HEK293T (cell line): ENCODE results near the gene CCND1.

ENCODE experiments used
- CTCF ChIA-PET: fragments of 350-600 bp; formaldehyde crosslinking; extraction: SDS; loops from one replicate; lab custom pipeline; 2021; ENCODE audit warnings: antibody characterized with exemption, inconsistent platforms; lab: Yijun Ruan, JAX
- POLR2A ChIA-PET: fragments of 350-600 bp; formaldehyde crosslinking; extraction: SDS; loops from one replicate; lab custom pipeline; 2020; ENCODE audit warnings: antibody characterized with exemption, inconsistent platforms; lab: Yijun Ruan, JAX
- DNase-seq: peaks from one replicate; pipeline ENCODE4 v3.0.0; 2012; ENCODE audit warnings: mixed read lengths; ENCODE audit errors: extremely low spot score
- ARNT ChIP-seq: fragments of 450-650 bp; IDR thresholded peaks from 2 replicates; pipeline ENCODE4 v1.6.1; 2017; ENCODE audit warnings: mild to moderate bottlenecking
- BHLHE40 ChIP-seq: fragments of 450-650 bp; IDR thresholded peaks from 2 replicates; pipeline ENCODE4 v1.6.1; 2016; ENCODE audit warnings: mild to moderate bottlenecking, moderate library complexity, borderline replicate concordance
- CTBP1 ChIP-seq: fragments of 450-650 bp; IDR thresholded peaks from 2 replicates; pipeline ENCODE4 v1.6.1; 2016; ENCODE audit warnings: borderline replicate concordance
- ELF4 ChIP-seq: fragments of 450-650 bp; IDR thresholded peaks from 2 replicates; pipeline ENCODE4 v1.6.1; 2017; ENCODE audit warnings: antibody characterized with exemption
- FOXA1 ChIP-seq: fragments of 450-650 bp; IDR thresholded peaks from 2 replicates; pipeline ENCODE4 v1.6.1; 2016; ENCODE audit warnings: mild to moderate bottlenecking
- FOXK2 ChIP-seq: fragments of 450-650 bp; IDR thresholded peaks from 2 replicates; pipeline ENCODE4 v1.6.1; 2016; ENCODE audit warnings: mild to moderate bottlenecking
- FOXM1 ChIP-seq: fragments of 450-650 bp; IDR thresholded peaks from 2 replicates; pipeline ENCODE4 v1.6.1; 2017; ENCODE audit warnings: mild to moderate bottlenecking, borderline replicate concordance
- HDGF ChIP-seq: fragments of 450-650 bp; IDR thresholded peaks from 2 replicates; pipeline ENCODE4 v1.6.1; 2017; ENCODE audit warnings: antibody characterized with exemption, borderline replicate concordance
- L3MBTL2 ChIP-seq: fragments of 450-650 bp; conservative IDR thresholded peaks from 2 replicates; pipeline ENCODE4 v1.6.1; 2016; ENCODE audit warnings: mild to moderate bottlenecking
- LEF1 ChIP-seq: fragments of 450-650 bp; IDR thresholded peaks from 2 replicates; pipeline ENCODE4 v1.6.1; 2017; ENCODE audit warnings: mild to moderate bottlenecking, borderline replicate concordance
- NFRKB ChIP-seq: fragments of 450-650 bp; IDR thresholded peaks from 2 replicates; pipeline ENCODE4 v1.6.1; 2016; ENCODE audit warnings: mild to moderate bottlenecking, moderate library complexity
- SP1 ChIP-seq: fragments of 450-650 bp; IDR thresholded peaks from 2 replicates; pipeline ENCODE4 v1.6.1; 2017
- SUZ12 ChIP-seq: fragments of 450-650 bp; IDR thresholded peaks from 2 replicates; pipeline ENCODE4 v1.6.1; 2016; ENCODE audit warnings: mild to moderate bottlenecking
- TARDBP ChIP-seq: fragments of 450-650 bp; IDR thresholded peaks from 2 replicates; pipeline ENCODE4 v1.6.1; 2016
- ZNF384 ChIP-seq: fragments of 450-650 bp; IDR thresholded peaks from 2 replicates; pipeline ENCODE4 v1.6.1; 2016
- TF ChIP-seq, protein P1 (sequence below): fragments of 450-650 bp; IDR thresholded peaks from 2 replicates; pipeline ENCODE4 v1.6.1; 2016

The CCND1 gene

DNA sequence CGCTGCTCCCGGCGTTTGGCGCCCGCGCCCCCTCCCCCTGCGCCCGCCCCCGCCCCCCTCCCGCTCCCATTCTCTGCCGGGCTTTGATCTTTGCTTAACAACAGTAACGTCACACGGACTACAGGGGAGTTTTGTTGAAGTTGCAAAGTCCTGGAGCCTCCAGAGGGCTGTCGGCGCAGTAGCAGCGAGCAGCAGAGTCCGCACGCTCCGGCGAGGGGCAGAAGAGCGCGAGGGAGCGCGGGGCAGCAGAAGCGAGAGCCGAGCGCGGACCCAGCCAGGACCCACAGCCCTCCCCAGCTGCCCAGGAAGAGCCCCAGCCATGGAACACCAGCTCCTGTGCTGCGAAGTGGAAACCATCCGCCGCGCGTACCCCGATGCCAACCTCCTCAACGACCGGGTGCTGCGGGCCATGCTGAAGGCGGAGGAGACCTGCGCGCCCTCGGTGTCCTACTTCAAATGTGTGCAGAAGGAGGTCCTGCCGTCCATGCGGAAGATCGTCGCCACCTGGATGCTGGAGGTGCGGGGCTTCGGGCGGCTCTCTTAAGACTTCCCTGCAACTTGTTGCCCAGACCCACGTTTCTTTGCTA is at the start of gene CCND1:
Gene CCND1, plus strand, starts transcription at position 162 of the 587 bp plus-strand sequence. Its CDS starts 158 bp downstream, at position 320.
- POLR2A ChIA-PET: interaction anchor here (1.4 kb wide), 1 partner anchor 12 kb away, joined by 3 read pairs; no protein-coding TSS in a partner anchor
- DNase-seq: peak; percentile 79
- CTCF ChIA-PET: interaction anchor here (0.6 kb wide), 1 partner anchor 539 kb away, joined by 4 read pairs; no protein-coding TSS in a partner anchor
- no peak for TF ChIP-seq TARDBP
- TF ChIP-seq ARNT: no peak
- TF ChIP-seq FOXM1: no peak
- TF ChIP-seq ELF4: no peak; the same call in 1 of the 2 replicates
- TF ChIP-seq, protein P1, sequence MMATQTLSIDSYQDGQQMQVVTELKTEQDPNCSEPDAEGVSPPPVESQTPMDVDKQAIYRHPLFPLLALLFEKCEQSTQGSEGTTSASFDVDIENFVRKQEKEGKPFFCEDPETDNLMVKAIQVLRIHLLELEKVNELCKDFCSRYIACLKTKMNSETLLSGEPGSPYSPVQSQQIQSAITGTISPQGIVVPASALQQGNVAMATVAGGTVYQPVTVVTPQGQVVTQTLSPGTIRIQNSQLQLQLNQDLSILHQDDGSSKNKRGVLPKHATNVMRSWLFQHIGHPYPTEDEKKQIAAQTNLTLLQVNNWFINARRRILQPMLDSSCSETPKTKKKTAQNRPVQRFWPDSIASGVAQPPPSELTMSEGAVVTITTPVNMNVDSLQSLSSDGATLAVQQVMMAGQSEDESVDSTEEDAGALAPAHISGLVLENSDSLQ: no peak
- peak; percentile 55; the same call in 1 of the 2 replicates for TF ChIP-seq L3MBTL2
- no peak for TF ChIP-seq CTBP1
- TF ChIP-seq ZNF384: no peak
- TF ChIP-seq HDGF: no peak

DNA sequence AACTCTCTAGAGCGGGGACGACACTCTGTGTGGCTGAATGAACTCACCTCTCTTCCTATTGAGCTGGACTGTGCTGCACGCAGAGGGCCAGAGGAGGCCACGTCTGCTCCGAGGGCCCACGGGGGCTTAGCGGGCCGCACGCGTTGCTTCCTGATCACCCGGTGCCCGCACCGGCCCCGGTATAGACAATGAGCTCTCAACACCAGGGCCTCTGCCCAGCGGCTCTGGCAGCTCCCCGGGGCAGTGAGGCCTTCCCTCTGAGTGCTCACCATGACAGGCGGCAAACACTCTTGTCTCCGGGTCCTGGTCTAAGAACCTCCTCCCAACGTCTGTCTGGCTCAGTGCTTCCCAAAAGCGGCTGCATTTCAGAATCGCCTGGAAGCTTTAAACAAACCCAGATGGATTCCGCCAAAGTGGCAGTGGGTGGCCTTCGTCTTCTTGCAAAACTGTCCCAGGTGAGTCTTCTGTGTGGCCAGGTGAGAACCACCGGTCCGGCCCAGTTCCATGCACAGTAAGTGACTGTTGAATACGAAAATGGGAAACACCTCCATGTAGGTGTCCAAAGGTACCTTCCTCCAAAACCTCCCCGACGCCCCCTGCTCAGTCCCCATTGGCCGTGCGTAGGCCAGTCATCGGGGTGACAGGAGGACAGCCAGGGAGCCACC is 47.8 kb upstream of the CCND1 start:
- POLR2A ChIA-PET: no interaction called here

DNA sequence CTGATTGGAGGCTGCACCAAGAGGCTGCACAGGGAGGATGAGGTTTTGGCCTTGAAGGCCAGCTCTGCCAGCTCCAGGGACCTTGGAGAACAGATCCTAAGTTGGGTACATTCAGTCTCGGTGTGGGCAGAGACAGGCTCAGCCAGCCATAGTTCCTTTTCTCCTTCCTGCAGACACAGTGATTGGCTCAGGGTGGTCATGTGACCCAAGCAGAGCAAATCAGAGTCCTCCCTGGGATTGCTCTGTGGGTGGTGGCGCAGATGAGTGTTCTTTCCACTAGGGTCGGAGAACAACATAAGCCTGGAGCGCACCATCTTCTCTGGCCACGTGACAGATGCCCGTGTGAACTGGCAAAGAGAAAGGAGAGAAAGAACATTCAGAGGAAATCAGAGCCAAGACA is 47.1 kb upstream of the CCND1 start:
- ChIA-PET POLR2A (no interaction called here), CTCF (no interaction called here)
- no peak for DNase-seq
- TF ChIP-seq SP1: no peak
- no peak for TF ChIP-seq SUZ12
- TF ChIP-seq NFRKB: no peak
- TF ChIP-seq ARNT: no peak
- no peak for TF ChIP-seq FOXA1
- no peak for TF ChIP-seq FOXK2
- no peak for TF ChIP-seq CTBP1
- TF ChIP-seq LEF1: no peak
- TF ChIP-seq L3MBTL2: no peak
- no peak for TF ChIP-seq ELF4
- TF ChIP-seq ZNF384: no peak
- no peak for TF ChIP-seq FOXM1
- no peak for TF ChIP-seq HDGF
- TF ChIP-seq TARDBP: no peak
- TF ChIP-seq BHLHE40: no peak

More for the DNA sequence above, 47.8 kb upstream of the CCND1 start:
- CTCF ChIA-PET: no interaction called here
- no peak for TF ChIP-seq L3MBTL2
- no peak for TF ChIP-seq TARDBP
- TF ChIP-seq LEF1: no peak
- no peak for TF ChIP-seq ZNF384
- no peak for TF ChIP-seq NFRKB
- TF ChIP-seq FOXK2: no peak
- TF ChIP-seq HDGF: no peak
- no peak for TF ChIP-seq SUZ12
- no peak for TF ChIP-seq FOXM1
- no peak for TF ChIP-seq CTBP1
- TF ChIP-seq BHLHE40: no peak
- no peak for TF ChIP-seq ELF4
- TF ChIP-seq, protein P1: no peak
- TF ChIP-seq FOXA1: no peak
- no peak for TF ChIP-seq SP1
- TF ChIP-seq ARNT: no peak
- no peak for DNase-seq

DNA sequence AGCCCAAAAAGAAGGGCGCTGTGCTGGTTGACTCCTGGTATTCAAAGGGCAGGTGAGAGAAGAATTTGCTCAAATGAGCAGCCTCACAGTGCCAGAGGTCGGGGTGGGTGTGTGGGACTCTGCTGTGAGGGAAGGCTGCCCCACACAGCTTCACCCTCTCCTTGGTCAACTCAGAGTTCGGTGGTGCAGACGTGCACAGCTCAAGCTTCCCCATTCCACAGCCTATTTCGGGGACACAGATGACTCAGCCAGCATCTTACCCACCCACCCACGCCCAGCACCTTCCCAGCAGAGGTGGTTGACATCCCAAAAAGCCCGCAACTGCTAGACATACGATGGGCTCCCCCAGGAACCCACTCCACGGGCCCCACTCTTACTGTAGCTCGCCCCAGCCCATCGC is 46.5 kb upstream of the CCND1 start:
- ChIA-PET POLR2A (no interaction called here), CTCF (no interaction called here)
- no peak for TF ChIP-seq FOXK2
- no peak for TF ChIP-seq NFRKB
- no peak for TF ChIP-seq SUZ12
- TF ChIP-seq BHLHE40: no peak
- no peak for TF ChIP-seq FOXM1
- no peak for TF ChIP-seq ZNF384
- TF ChIP-seq FOXA1: no peak
- TF ChIP-seq CTBP1: no peak
- no peak for TF ChIP-seq ARNT
- no peak for TF ChIP-seq LEF1
- no peak for TF ChIP-seq ELF4
- no peak for TF ChIP-seq SP1
- TF ChIP-seq HDGF: no peak
- no peak for DNase-seq

DNA sequence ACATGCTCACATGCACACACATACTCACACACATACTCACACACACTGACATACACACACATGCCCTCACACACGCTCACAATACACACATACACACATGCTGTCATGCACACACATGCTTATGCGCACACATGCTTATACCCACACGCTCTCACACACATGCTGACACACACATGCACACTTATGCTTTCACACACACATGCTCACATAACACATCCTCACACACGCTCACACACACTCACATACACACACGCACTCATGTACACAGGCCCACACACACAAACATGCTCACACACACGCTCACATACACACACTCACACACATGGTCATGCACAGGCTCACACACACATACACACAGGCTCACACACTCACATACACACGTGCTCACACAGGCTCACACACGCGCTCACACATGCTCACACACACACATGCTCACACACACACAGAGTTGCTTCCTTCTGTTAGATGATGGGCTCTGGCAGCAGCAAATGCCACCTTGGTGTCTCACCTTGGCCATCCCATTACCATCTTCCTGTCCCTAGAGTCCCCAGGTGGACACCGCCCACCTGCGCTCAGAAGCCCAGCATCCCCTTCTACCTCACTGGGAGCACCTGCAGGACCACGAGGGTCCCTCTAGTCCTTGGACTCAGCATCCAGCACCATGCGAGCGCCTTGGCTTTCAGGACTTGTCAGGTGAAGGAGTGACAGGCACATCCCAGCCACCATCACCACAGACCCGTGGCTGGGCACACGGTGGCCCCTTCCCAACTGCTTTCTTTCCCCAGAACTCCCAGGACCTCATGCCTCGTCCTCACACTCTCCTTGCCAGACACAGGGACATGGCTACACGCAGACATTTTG is 44.9 kb upstream of the CCND1 start:
- ChIA-PET CTCF (no interaction called here), POLR2A (no interaction called here)
- no peak for DNase-seq
- TF ChIP-seq HDGF (no peak), FOXK2 (no peak), TARDBP (no peak), ARNT (no peak), CTBP1 (no peak), FOXM1 (no peak), SUZ12 (no peak), SP1 (no peak), ELF4 (no peak), L3MBTL2 (no peak), NFRKB (no peak), BHLHE40 (no peak), FOXA1 (no peak), ZNF384 (no peak), LEF1 (no peak)
- TF ChIP-seq, protein P1: no peak
